Esophagus squamous epithelium (tissue), 5 donors: ENCODE data around the gene SYNPR. TPM values are rescaled to one million over a fixed set of nuclear protein-coding genes. Genes with fewer than 3 reads are reported as not detected.

Experiments
- DNase-seq: peaks from one replicate; lab custom pipeline; 2025; lab: John Stamatoyannopoulos, UW
- H3K27ac ChIP-seq, 4 donors: fragments of 200-600 bp; sonication (generic); one replicate each; pipeline ENCODE4 v1.5.1; 2016 to 2019; ENCODE audit warnings: mild to moderate bottlenecking in 1 of 4
- H3K27me3 ChIP-seq, 4 donors: fragments of 200-600 bp; sonication (generic); 1 replicate in 3 of 4; 2 replicates in 1 of 4; pipeline versions ENCODE4 v1.5.1 to v1.6.0; 2017 to 2021; ENCODE audit warnings: antibody characterized with exemption in 1 of 4
- H3K36me3 ChIP-seq, 3 donors: fragments of 200-600 bp; sonication (generic); one replicate each; pipeline ENCODE4 v1.5.1; 2016 to 2019
- H3K4me1 ChIP-seq, 3 donors: fragments of 200-600 bp; sonication (generic); one replicate each; pipeline ENCODE4 v1.5.1; 2017 to 2019
- H3K4me3 ChIP-seq, 4 donors: fragments of 200-600 bp; sonication (generic); 1 replicate in 3 of 4; 2 replicates in 1 of 4; pipeline ENCODE4 v1.5.1; 2016 to 2019; ENCODE audit warnings: mild to moderate bottlenecking in 2 of 4, moderate library complexity in 1 of 4
- H3K9me3 ChIP-seq, 3 donors: fragments of 200-600 bp; sonication (generic); one replicate each; pipeline ENCODE4 v1.5.1; 2016 to 2019
- CTCF ChIP-seq, 6 experiments: fragments of 450-650 bp in 4 of 6; fragments of 200-600 bp in 2 of 6; sonication (generic) in 2 of 6; IDR thresholded peaks; one replicate each; pipeline ENCODE4 v1.5.1; 2016 to 2019; ENCODE audit warnings: antibody characterized with exemption in 6 of 6, mild to moderate bottlenecking in 4 of 6, moderate library complexity in 4 of 6
- POLR2A ChIP-seq, 4 donors: fragments of 450-650 bp; IDR thresholded peaks; one replicate each; pipeline ENCODE4 v1.6.1; 2017; ENCODE audit warnings: antibody characterized with exemption in 4 of 4, mild to moderate bottlenecking in 4 of 4, moderate library complexity in 3 of 4
- WGBS, 2 donors: methylation state at CpG; one replicate each; pipeline ENCODE4 v1.1.5; 2018; 5-methylcytosine and 5-hydroxymethylcytosine counted together
- intact Hi-C: fragments of 100-400 bp; cut with DNase I; formaldehyde crosslinking; loops from one replicate; pipeline ENCODE4 v1.15.0; 2022
- total RNA-seq, 4 donors: library from RNA; depleted of rRNA; stranded (reverse); fragments of >200 nt; gene quantifications; one replicate each; pipeline ENCODE4 v1.1.0, GENCODE V29; 2016
- donor health status: DM: yes; HTN: yes; CAD: no.

Gene SYNPR
- total RNA-seq, 4 donors from 2014 or later: not detected

GRCh38 chr3:63617391-63617790, 339.3 kb downstream of the SYNPR start:
- intact Hi-C loops: no loop called here
- no peak for DNase-seq
- 64 to 83% methylated on average over 4 of the region's 4 CpGs for WGBS, 2 donors
- Histone ChIP-seq H3K36me3 (no peaks in the 10 kb centered on the region), H3K27me3 (peaks cover 0 to 4% (median 0%) of the 10 kb centered on the region in 4 donors), H3K27ac (no peak overlapping the region), H3K4me1 (no peaks in the 10 kb centered on the region), H3K4me3 (no peak overlapping the region), H3K9me3 (no peaks in the 10 kb centered on the region)
- TF ChIP-seq CTCF (IDR thresholded peaks at IDR 0.05): no peak
- no peak for TF ChIP-seq POLR2A (IDR thresholded peaks at IDR 0.05)

DNA sequence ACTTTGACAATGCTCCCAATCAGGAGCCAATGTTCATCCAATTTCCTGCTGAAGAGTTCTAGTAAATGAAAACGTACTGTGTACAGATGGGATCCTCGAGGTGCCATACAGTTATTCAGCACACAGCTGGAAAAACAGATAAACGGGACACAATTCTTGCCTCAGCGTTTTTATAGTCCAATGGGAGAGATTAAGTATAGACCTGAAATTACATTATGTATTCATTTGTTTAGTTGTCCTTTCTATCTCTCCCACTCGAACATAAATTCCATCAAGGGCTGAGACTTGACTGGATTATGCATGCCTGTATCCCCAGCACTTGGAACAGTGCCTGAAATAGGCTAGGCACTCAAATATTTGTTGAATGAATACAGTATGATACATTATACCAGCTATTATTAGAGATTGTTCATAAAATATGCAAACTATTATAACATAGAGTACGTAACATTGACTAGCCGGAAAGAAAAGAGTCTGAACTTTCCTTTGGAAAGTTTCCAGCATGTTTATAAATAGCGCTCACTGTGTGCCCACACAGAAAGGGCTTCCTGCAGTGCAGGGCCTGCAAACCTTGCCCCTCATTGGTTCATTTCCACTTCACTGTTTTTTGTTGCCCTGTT, 346.9 kb downstream of the SYNPR start:
- Histone ChIP-seq H3K27ac (no peak overlapping the region), H3K36me3 (no peaks in the 10 kb centered on the region), H3K4me3 (no peak overlapping the region), H3K9me3 (no peaks in the 10 kb centered on the region), H3K4me1 (peaks cover 0 to 7% (median 0%) of the 10 kb centered on the region in 3 donors), H3K27me3 (no peaks in the 10 kb centered on the region)
- intact Hi-C loops: no loop called here
- no peak for DNase-seq
- TF ChIP-seq CTCF (IDR thresholded peaks at IDR 0.05) (no peak), POLR2A (IDR thresholded peaks at IDR 0.05) (no peak)
- WGBS, 2 donors: 16 to 26% methylated on average over 8 of the region's 8 CpGs

- Histone ChIP-seq H3K27ac (no peak overlapping the region), H3K27me3 (no peaks in the 10 kb centered on the region), H3K9me3 (no peaks in the 10 kb centered on the region), H3K36me3 (no peaks in the 10 kb centered on the region), H3K4me3 (no peak overlapping the region), H3K4me1 (no peaks in the 10 kb centered on the region)
- TF ChIP-seq CTCF (IDR thresholded peaks at IDR 0.05): no peak
- TF ChIP-seq POLR2A (IDR thresholded peaks at IDR 0.05): no peak
- 48 to 58% methylated on average over 4 of the region's 4 CpGs for WGBS, 2 donors
- DNase-seq: no peak
- intact Hi-C loops: no loop called here
These were observed 353.6 kb downstream of the SYNPR start for GRCh38 chr3:63631670-63632069.

- Histone ChIP-seq H3K9me3 (no peaks in the 10 kb centered on the region), H3K4me3 (no peak overlapping the region), H3K36me3 (no peaks in the 10 kb centered on the region), H3K27ac (no peak overlapping the region), H3K27me3 (no peaks in the 10 kb centered on the region), H3K4me1 (no peaks in the 10 kb centered on the region)
- WGBS, 2 donors: 82 to 89% methylated on average over 3 of the region's 3 CpGs
- intact Hi-C loops: no loop called here
- no peak for DNase-seq
- no peak for TF ChIP-seq POLR2A (IDR thresholded peaks at IDR 0.05)
- TF ChIP-seq CTCF (IDR thresholded peaks at IDR 0.05): no peak
These were observed 357.1 kb downstream of the SYNPR start for GRCh38 chr3:63635186-63635585.

GRCh38 chr3:63639806-63640205, 361.7 kb downstream of the SYNPR start:
- Histone ChIP-seq H3K36me3 (no peaks in the 10 kb centered on the region), H3K4me3 (no peak overlapping the region), H3K27ac (no peak overlapping the region), H3K9me3 (no peaks in the 10 kb centered on the region), H3K4me1 (no peaks in the 10 kb centered on the region), H3K27me3 (no peaks in the 10 kb centered on the region)
- intact Hi-C loops: no loop called here
- 89 to 91% methylated on average over 2 of the region's 2 CpGs for WGBS, 2 donors
- TF ChIP-seq CTCF (IDR thresholded peaks at IDR 0.05) (no peak), POLR2A (IDR thresholded peaks at IDR 0.05) (no peak)
- DNase-seq: no peak
